RWPE2 (cell line): ENCODE measurements around the gene HECTD4.
"Not testable (repeated sequence)": the region's sequence is repeated elsewhere in the genome, so short reads cannot be mapped to it uniquely, and the experiment has no call there.

ENCODE experiments used
- ATAC-seq: fragments of 200-7000 bp; cut with Tn5 transposase; 3 replicates; pipeline ENCODE4 v1.9.1; 2021; ENCODE audit warnings: low read depth
- DNase-seq: peaks from one replicate; pipeline ENCODE4 v3.0.0-alpha.2; 2020; ENCODE audit warnings: low spot score
- H3K27ac ChIP-seq: fragments of 450-650 bp; 2 replicates; pipeline ENCODE4 v1.5.1; 2017; ENCODE audit warnings: mild to moderate bottlenecking; ENCODE audit not compliant: poor library complexity, severe bottlenecking
- H3K27me3 ChIP-seq: fragments of 250-450 bp; sonication (Bioruptor Pico); 2 replicates; pipeline ENCODE4 v1.5.1; 2021; ENCODE audit warnings: mild to moderate bottlenecking, moderate library complexity; ENCODE audit not compliant: insufficient read depth, poor library complexity, severe bottlenecking
- H3K36me3 ChIP-seq: fragments of 250-450 bp; sonication (Bioruptor Pico); 2 replicates; pipeline ENCODE4 v1.5.1; 2020; ENCODE audit warnings: low read depth, mild to moderate bottlenecking, moderate library complexity
- H3K4me1 ChIP-seq: fragments of 250-450 bp; sonication (Bioruptor Pico); 2 replicates; pipeline ENCODE4 v1.5.1; 2021; ENCODE audit warnings: mild to moderate bottlenecking, moderate library complexity; ENCODE audit not compliant: insufficient read depth, poor library complexity, severe bottlenecking
- H3K4me3 ChIP-seq: fragments of 250-450 bp; sonication (Bioruptor Pico); 2 replicates; pipeline ENCODE4 v1.5.1; 2021; ENCODE audit warnings: mild to moderate bottlenecking, moderate library complexity; ENCODE audit not compliant: severe bottlenecking
- H3K9me3 ChIP-seq: fragments of 250-450 bp; sonication (Bioruptor Pico); 2 replicates; pipeline ENCODE4 v1.5.1; 2021; ENCODE audit warnings: mild to moderate bottlenecking, moderate library complexity; ENCODE audit not compliant: severe bottlenecking
- CTCF ChIP-seq: fragments of 450-650 bp; IDR thresholded peaks from one replicate; pipeline ENCODE4 v1.5.1; 2017; ENCODE audit warnings: mild to moderate bottlenecking, moderate library complexity; ENCODE audit not compliant: poor library complexity, severe bottlenecking

HECTD4 gene

GRCh38 chr12:112159146-112159541, 223.1 kb downstream of the HECTD4 start:
- no peak for TF ChIP-seq CTCF
- no peaks in the 10 kb centered on the region for H3K9me3 ChIP-seq
- ATAC-seq, result no peak
- no peak overlapping the region for H3K27ac ChIP-seq
- no peaks in the 10 kb centered on the region; the same call in 1 of the 2 replicates for H3K36me3 ChIP-seq
- no peak for DNase-seq
- no peak overlapping the region for H3K4me3 ChIP-seq
- H3K4me1 ChIP-seq, result no peaks in the 10 kb centered on the region
- no peaks in the 10 kb centered on the region for H3K27me3 ChIP-seq

- H3K4me1 ChIP-seq, H3K4me3 ChIP-seq, H3K9me3 ChIP-seq, ATAC-seq, H3K27ac ChIP-seq, H3K27me3 ChIP-seq, DNase-seq, H3K36me3 ChIP-seq: not testable (repeated sequence)
Observed at GRCh38 chr12:112158461-112159145, 223.6 kb downstream of the HECTD4 start.

GRCh38 chr12:112153893-112154219, 228.4 kb downstream of the HECTD4 start:
- TF ChIP-seq CTCF, result no peak
- Histone ChIP-seq H3K27ac (no peak overlapping the region), H3K36me3 (peaks cover 34% of the 10 kb centered on the region), H3K27me3 (no peaks in the 10 kb centered on the region), H3K9me3 (no peaks in the 10 kb centered on the region), H3K4me1 (no peaks in the 10 kb centered on the region), H3K4me3 (no peak overlapping the region)
- DNase-seq, result no peak
- ATAC-seq, result no peak

GRCh38 chr12:112153181-112153892, 228.9 kb downstream of the HECTD4 start:
- Histone ChIP-seq H3K4me3 (no peak overlapping the region), H3K4me1 (no peaks in the 10 kb centered on the region), H3K9me3 (no peaks in the 10 kb centered on the region), H3K36me3 (peaks cover 39% of the 10 kb centered on the region), H3K27me3 (no peaks in the 10 kb centered on the region), H3K27ac (no peak overlapping the region)
- no peak for ATAC-seq
- no peak for DNase-seq
- TF ChIP-seq CTCF, result no peak

- peaks cover 52% of the 10 kb centered on the region for H3K36me3 ChIP-seq
- ATAC-seq, result no peak
- TF ChIP-seq CTCF, result no peak
Observed at GRCh38 chr12:112151766-112152541, 230.3 kb downstream of the HECTD4 start.

More at GRCh38 chr12:112151766-112152541, 230.3 kb downstream of the HECTD4 start:
- Histone ChIP-seq H3K27me3 (no peaks in the 10 kb centered on the region), H3K27ac (no peak overlapping the region), H3K4me1 (peaks cover 6% of the 10 kb centered on the region), H3K4me3 (no peak overlapping the region), H3K9me3 (no peaks in the 10 kb centered on the region)
- no peak for DNase-seq
